GM19043 (cell line): ENCODE measurements around the gene CYP4F11.
"Not testable (repeated sequence)": the region's sequence is repeated elsewhere in the genome, so short reads cannot be mapped to it uniquely, and the experiment has no call there.

Experiments used
- ATAC-seq: cut with Tn5 transposase; IDR thresholded peaks from one replicate; pipeline ENCODE4 v1.9.1; 2021; ENCODE audit warnings: low read depth; ENCODE audit not compliant: unreplicated experiment

The CYP4F11 gene

DNA sequence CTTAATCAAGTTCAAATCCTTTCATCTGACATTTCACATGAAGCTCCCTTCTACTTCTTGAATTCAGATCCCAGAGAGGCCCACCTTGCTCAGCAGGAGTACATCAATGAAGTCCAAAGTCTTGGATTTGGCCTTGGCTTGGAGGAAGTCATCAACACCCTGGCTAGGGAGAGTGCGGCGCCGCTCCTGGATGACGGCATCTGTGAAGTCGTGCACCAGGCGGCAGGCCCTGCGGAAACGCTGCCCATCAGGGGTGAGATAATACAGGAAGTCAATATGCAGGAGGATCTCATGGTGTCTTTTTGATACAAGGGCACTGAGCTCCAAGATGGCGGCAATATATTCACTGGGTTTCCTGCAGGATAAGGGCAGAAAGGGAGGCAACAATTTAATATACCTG is 45.0 kb downstream of the CYP4F11 start:
- ATAC-seq = not testable (repeated sequence)

GRCh38 chr19:15885919-15886318 is 48.4 kb downstream of the CYP4F11 start:
- ATAC-seq = no peak

GRCh38 chr19:15885167-15885566 is 49.2 kb downstream of the CYP4F11 start:
- ATAC-seq = no peak

DNA sequence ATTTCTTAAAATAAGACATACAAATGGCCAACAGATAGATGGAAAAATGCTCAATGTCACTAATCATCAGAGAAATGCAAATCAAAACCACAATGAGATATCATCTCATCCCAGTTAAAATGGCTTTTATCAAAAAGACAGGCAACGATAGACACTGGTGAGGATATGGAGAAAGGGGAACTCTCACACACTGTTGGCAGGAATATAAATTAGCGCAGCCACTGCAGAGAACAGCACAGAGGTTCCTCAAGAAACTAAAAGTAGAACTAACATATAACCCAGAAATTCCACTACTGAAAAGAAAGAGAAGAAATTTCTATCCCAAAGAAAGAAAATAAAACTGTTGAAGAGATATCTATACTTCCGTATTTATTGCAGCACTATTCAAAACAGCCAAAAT is 51.0 kb downstream of the CYP4F11 start:
- not testable (repeated sequence) for ATAC-seq

DNA sequence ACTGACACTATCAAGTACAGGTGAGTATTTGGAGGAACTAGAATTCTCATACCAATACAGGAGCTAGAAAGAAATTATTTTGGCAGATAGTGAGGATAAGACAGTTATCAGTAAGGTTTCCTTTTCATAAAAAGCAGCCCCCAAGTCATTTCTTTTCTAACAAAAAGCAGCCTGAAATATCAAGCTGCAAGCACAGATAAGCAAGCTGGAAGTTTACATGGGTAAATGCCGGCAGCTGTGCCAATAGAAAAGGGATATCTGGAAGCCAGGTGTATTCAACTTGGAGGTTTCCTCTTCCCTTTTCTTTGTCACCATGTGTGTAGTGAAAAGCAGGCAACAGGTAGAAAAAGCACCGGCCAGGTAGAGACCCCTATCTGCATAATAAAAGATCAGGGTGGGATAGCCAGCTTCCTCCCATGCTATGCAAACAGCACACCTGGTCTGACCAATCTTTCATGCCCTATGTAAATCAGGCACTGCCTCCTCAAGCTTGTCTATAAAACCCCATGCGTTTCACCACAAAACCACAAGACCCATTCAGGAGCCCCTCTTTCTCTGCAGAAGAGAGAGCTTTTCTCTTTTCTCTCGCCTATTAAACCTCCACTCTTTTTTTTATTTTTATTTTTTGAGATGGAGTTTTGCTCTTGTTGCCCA is 59.4 kb downstream of the CYP4F11 start:
- no peak for ATAC-seq

GRCh38 chr19:15873771-15874170 is 60.6 kb downstream of the CYP4F11 start:
- ATAC-seq = not testable (repeated sequence)

DNA sequence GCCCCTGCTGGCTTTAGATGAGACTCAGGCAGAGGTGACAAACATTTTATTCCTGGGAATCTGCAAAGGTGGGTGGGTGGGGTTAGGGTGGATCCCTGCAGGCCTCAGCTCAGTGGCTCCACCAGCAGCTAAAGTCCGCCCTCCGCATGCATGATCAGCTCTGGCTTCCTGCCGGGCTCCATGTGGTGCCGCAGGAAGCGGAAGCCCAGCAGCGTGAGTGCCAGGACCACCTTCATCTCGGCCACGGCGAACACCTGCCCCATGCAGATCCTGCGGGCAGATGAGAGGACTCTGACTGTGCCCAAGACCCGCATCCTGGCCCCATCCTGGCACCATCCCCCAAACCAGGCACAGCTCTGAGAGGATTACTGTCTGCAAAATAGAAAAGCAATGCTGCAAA is 62.8 kb downstream of the CYP4F11 start:
- no peak for ATAC-seq

DNA sequence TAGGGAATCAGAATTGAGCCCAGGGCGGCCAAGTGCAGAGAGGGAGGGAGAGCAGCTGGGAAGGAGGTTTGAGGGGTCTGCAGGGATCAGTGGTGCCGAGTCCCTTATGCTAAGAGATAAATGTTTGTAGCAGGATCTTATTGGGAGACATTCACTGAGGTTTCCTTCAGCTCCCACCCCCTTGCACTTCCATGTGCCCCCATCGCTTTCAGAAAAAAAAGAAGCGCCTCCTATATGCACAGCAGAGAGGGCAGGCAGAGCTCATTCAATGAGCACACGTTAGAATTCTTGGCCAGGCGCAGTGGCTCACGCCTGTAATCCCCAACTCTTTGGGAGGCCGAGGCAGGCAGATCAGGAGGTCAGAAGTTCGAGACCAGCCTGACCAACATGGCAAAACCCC is 64.5 kb downstream of the CYP4F11 start:
- no peak for ATAC-seq

- ATAC-seq = no peak
Observed at GRCh38 chr19:15869109-15869555, 65.2 kb downstream of the CYP4F11 start.

DNA sequence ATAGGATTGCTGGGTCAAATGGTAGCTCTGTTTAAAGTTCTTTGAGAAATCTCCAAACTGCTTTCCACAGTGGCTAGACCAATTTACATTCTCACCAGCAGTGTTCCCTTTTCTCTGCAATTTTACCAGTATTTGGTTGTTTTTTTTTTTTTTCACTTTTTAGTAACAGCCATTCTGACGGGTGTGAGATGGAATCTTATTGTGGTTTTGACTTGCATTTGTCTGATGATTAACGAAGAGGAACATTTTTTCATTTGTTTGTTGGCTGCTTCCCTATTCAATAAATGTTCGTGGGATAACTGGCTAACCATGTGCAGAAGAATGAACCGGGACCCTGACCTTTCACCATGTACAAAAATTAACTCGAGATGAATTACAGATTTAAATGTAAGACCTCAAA is 67.7 kb downstream of the CYP4F11 start:
- no peak for ATAC-seq

GRCh38 chr19:15864824-15865223 is 69.5 kb downstream of the CYP4F11 start:
- ATAC-seq = no peak

GRCh38 chr19:15863272-15863671 is 71.1 kb downstream of the CYP4F11 start:
- no peak for ATAC-seq

DNA sequence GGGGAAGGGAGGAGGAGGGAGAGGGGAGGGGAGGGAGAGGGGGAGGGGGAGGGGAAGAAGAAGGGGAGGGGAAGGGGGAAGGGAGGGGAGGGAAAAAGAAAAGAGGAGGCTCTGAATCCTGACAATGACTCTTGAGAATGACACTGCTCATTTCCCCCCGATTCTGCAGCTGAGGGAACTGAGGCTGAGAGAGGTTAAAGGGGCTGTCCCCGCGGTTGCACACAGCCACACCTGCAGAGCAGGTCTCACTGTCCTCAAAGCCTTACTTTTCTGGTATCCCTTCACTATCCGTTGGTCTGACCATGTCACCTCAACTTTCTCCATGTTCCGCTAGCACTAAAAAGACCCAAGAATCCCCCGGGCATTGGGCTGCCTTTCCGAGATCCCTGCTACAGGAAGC is 71.9 kb downstream of the CYP4F11 start:
- ATAC-seq = no peak
